NB4 (cell line): Measurements from ENCODE around the gene GPR183.

Experiments
- TF ChIP-seq, protein P1 (sequence below): IDR thresholded peaks from one replicate; pipeline ENCODE4 v1.5.1; 2012; ENCODE audit warnings: low read depth, low read length
- TF ChIP-seq, protein P2 (sequence below): IDR thresholded peaks from 2 replicates; pipeline ENCODE4 v1.6.1; 2011; ENCODE audit warnings: low read depth, low read length

DNA sequence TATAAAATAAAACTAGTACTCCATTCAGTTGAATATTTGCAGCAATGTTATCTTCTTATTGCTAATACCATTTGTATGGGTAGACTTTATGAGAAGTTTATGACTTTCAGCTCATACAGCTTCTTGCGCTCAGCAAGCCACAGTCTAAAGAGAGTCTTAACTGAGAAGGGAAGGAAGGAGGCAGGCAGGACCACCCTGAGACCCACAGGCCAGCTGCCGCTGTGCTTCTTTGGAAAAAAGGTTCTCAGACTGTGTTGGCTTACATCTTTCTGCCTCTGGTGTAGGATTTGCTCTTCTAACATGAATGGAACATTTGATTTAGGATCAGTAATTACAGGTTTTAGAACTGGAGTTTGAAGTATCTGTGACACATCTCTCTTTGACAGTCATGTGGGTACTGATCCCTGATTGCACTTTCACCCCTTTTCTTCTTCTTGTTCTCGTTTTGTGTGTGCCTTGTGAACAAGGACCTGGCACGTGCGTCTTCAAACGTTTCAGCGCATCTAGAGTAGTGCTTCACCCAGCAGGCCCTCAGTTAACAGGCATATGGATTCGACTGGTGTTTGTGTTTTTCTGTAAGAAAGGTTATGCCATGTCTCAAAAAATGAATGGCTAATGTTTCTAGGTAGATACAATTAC lies 41.9 kb downstream of the GPR183 start:
- TF ChIP-seq, protein P1, sequence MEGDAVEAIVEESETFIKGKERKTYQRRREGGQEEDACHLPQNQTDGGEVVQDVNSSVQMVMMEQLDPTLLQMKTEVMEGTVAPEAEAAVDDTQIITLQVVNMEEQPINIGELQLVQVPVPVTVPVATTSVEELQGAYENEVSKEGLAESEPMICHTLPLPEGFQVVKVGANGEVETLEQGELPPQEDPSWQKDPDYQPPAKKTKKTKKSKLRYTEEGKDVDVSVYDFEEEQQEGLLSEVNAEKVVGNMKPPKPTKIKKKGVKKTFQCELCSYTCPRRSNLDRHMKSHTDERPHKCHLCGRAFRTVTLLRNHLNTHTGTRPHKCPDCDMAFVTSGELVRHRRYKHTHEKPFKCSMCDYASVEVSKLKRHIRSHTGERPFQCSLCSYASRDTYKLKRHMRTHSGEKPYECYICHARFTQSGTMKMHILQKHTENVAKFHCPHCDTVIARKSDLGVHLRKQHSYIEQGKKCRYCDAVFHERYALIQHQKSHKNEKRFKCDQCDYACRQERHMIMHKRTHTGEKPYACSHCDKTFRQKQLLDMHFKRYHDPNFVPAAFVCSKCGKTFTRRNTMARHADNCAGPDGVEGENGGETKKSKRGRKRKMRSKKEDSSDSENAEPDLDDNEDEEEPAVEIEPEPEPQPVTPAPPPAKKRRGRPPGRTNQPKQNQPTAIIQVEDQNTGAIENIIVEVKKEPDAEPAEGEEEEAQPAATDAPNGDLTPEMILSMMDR, result no peak
- TF ChIP-seq, protein P2, sequence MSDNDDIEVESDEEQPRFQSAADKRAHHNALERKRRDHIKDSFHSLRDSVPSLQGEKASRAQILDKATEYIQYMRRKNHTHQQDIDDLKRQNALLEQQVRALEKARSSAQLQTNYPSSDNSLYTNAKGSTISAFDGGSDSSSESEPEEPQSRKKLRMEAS, result no peak
